ENCODE measurements around the gene DHRS13.

DHRS13 gene

DNA sequence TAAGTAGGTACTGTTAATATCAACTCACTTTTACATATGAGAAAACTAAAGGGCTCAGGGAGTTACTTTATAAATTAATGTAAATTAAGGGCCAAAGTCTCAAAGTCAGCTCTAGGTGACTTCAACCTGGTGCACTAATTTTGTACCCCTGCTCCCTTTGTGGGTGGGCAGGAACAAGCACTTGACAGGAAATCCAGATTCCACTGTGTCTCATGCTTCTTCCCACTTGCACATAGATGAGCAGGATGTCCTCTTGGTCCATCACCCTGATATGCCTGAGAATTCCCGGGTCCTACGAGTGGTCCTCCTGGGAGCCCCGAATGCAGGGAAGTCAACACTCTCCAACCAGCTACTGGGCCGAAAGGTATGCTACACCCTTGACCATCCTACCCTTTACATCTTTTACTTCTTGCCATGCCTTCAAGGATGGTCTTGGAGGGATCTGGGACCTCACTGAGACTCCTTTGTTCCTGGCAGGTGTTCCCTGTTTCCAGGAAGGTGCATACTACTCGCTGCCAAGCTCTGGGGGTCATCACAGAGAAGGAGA, 46.8 kb downstream of the DHRS13 start:
- no peak for DNase-seq

DNA sequence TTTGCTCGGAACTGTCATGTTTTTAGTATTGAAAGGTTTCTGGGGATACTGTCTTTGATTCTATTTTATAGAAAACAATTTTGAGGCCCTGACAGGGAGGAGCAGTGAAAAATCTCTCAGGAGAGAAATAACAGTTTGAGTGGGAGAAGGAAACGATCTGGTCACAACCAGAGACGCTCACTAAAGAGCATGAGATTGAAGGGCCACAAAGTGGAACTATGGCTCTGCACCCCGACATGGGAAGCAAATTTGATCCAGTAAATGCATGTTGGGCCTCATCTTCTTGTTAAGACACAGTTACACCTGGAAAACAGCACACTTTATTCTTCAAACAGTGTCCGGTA, 47.6 kb downstream of the DHRS13 start:
- DNase-seq: no peak

DNA sequence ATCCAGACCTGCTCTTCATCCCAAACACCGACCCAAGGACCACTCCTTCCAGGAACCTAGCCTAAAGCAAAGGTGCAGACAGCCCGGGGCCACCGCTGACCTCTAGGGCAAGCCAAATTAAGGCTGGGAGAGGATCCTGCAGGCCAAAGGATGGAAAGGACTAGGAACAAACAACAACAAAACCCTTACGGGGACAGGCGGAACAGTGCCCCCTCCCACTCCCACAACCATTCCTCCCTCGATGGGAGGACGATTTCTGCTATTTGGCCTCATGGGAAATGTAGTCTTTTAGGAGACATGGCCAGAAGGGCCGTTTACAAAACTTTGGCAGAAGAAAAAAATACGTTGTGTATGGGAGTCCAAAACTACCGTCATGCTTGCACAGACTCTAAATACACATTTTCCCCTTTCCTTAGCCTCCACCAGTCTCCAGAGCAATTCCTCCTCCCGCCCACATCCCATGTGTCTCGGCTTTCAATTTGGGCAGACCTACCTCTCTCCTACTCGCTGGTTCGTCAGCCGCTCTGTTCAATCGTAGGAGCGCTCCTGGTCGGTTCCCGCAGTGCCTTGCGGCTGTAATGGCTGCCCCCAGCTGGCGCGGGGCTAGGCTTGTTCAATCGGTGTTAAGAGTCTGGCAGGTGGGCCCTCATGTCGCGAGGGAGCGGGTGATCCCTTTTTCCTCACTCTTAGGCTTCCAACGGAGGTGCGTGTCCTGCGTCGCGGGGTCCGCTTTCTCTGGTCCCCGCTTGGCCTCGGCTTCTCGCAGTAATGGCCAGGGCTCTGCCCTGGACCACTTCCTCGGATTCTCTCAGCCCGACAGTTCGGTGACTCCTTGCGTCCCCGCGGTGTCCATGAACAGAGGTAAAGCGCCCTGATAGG, 48.2 kb downstream of the DHRS13 start, which contains the start of gene ERAL1:
TSS of gene ERAL1 (plus strand) at position 560 of the 879 bp plus-strand sequence. CDS start at position 579, 19 bp downstream.
- DNase-seq: peak; percentile 74

DNA sequence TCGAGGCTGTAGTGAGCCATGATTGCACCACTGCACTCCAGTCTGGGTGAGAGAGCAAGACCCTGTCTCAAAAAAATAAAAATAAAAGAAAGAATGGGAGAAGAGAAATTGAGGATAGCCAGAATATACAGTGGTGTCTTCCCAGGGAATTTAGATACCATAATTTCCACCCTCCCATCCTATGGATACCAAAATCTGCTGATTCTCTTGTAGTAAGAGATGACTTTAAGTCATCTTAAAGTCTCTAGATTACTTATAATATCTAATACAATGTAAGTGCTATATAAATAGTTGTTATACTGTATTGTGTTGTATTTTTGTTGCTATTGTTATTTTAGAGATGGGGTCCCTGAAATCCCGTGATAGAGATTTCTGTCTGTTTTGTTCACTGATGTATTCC, 49.6 kb downstream of the DHRS13 start:
- DNase-seq: peak; percentile 40

DNA sequence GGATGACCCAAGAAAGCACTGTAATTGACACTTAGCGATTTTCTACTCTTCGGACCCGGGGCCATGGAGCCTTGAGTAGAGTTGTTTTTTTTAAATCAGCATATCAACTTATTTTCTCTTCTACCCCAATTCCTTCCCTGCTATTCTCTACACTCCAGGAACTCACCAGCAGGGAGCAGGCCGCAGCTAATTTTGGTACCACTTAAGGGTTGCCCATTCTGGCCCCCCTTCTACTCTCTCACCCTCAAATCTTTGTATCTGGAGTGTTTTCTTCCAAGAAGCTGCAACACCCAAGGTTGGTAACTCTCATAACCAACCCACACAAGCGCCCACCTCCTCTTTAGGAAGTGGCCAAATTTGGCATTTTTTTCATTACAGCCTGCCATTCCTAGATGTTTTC, 53.6 kb downstream of the DHRS13 start:
- DNase-seq: peak; percentile 74

DNA sequence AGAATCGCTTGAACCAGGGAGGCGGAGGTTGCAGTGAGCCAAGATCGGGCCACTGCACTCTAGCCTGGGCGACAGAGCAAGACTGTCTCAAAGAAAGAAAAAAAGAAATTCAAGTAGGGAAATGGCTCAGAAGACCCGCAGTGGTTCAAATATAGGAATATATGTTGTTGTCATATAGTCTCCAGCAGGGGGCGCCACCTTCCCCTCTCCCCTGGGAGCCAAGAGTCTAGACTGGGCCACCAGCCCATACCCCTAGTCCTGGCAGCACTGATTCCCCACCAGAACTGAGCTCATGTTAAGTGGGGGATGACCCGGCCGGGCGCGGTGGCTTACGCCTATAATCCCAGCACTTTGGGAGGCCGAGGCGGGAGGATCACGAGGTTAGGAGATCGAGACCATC, 54.2 kb downstream of the DHRS13 start:
- peak; percentile 76 for DNase-seq

Data from OCI-M1 (cell line).